HepG2 (cell line): ENCODE measurements around the gene CFAP46. TPM values are rescaled to one million over a fixed set of nuclear protein-coding genes. Genes with fewer than 3 reads are reported as not detected.

ENCODE experiments used
- ATAC-seq: fragments of 200-7000 bp; cut with Tn5 transposase; 3 replicates; pipeline ENCODE4 v1.9.1; 2020; ENCODE audit warnings: mild to moderate bottlenecking, moderate library complexity
- BruUV-seq: library from RNA; stranded (reverse); fragments of 400-500 nt; replicated peaks from 2 replicates; lab custom pipeline; 2021; lab: Mats Ljungman, UMichigan
- CTCF ChIA-PET: fragments of 300-600 bp; formaldehyde crosslinking; extraction: SDS; loops from one replicate; lab custom pipeline; 2021; ENCODE audit warnings: low total read pairs, inconsistent platforms, low intra/inter-chr PET ratio; lab: Yijun Ruan, JAX
- POLR2A ChIA-PET: fragments of 350-600 bp; sonication (Branson Sonifier 250); formaldehyde crosslinking; loops from one replicate; lab custom pipeline; 2020; ENCODE audit warnings: antibody characterized with exemption, inconsistent platforms; lab: Yijun Ruan, JAX
- DNase-seq: peaks from one replicate; pipeline ENCODE4 v3.0.0-alpha.2; 2015; ENCODE audit warnings: low spot score
- FAIRE-seq: peaks from 3 replicates; lab custom pipeline; 2011; peaks lifted over from hg19 to GRCh38; lab: Jason Lieb, UNC
- H2AFZ ChIP-seq: one replicate; pipeline ENCODE4 v1.6.1; 2011; ENCODE audit warnings: low read length, inconsistent platforms
- H3K27ac ChIP-seq: fragments of 300-600 bp; 3 replicates; pipeline ENCODE4 v1.8.0; 2011; ENCODE audit warnings: mixed run types, mild to moderate bottlenecking, mixed read lengths, low read length, inconsistent platforms; ENCODE audit not compliant: insufficient read depth; ENCODE audit errors: extremely low read length
- H3K27me3 ChIP-seq, 2 experiments: fragments of 200-600 bp in 1 of 2; 2 replicates in 1 of 2; 3 replicates in 1 of 2; pipeline versions ENCODE4 v1.6.0 to v1.8.0; 2011; ENCODE audit warnings: low read length in 2 of 2, mild to moderate bottlenecking in 2 of 2, moderate library complexity in 2 of 2, inconsistent platforms in 1 of 2; ENCODE audit not compliant: insufficient read depth in 2 of 2, control insufficient read depth in 1 of 2
- H3K36me3 ChIP-seq, 2 experiments: fragments of 200-600 bp in 1 of 2; replicated peaks in 1 of 2; 2 replicates in 1 of 2; 3 replicates in 1 of 2; pipeline versions ENCODE4 v1.5.1 to v1.8.0; 2011; ENCODE audit warnings: low read length in 2 of 2, inconsistent platforms in 1 of 2; ENCODE audit not compliant: insufficient read depth in 2 of 2, control insufficient read depth in 1 of 2
- H3K4me1 ChIP-seq: 2 replicates; pipeline ENCODE4 v1.5.1; 2012; ENCODE audit warnings: low read length, inconsistent platforms; ENCODE audit not compliant: insufficient read depth
- H3K4me2 ChIP-seq: 2 replicates; pipeline ENCODE4 v1.6.0; 2011; ENCODE audit warnings: low read depth, low read length, inconsistent platforms
- H3K4me3 ChIP-seq, 3 experiments: fragments of 200-600 bp in 1 of 3; sonication (generic), shearing (Covaris generic) in 1 of 3; replicated peaks in 1 of 3; 2 replicates each; pipeline ENCODE4 v1.5.1; 2011 to 2016; ENCODE audit warnings: low read length in 3 of 3, inconsistent platforms in 2 of 3, low read depth in 2 of 3, mild to moderate bottlenecking in 2 of 3, control low read depth in 1 of 3, mixed read lengths in 1 of 3; ENCODE audit not compliant: insufficient read depth in 1 of 3
- H3K79me2 ChIP-seq: one replicate; pipeline ENCODE4 v1.6.1; 2011; ENCODE audit warnings: low read length, inconsistent platforms; ENCODE audit not compliant: insufficient read depth
- H3K9ac ChIP-seq: 2 replicates; pipeline ENCODE4 v1.6.0; 2011; ENCODE audit warnings: mild to moderate bottlenecking, low read depth, low read length, inconsistent platforms; ENCODE audit not compliant: insufficient read depth
- H3K9me3 ChIP-seq: 2 replicates; pipeline ENCODE4 v1.5.1; 2012; ENCODE audit warnings: mild to moderate bottlenecking, low read length
- H4K20me1 ChIP-seq: 2 replicates; pipeline ENCODE4 v1.6.0; 2011; ENCODE audit warnings: inconsistent platforms, mild to moderate bottlenecking, low read length, moderate library complexity; ENCODE audit not compliant: insufficient read depth
- BCL6 ChIP-seq: IDR thresholded peaks from 2 replicates; pipeline ENCODE4 v1.6.1; 2016; ENCODE audit warnings: missing genetic modification reagents, missing compliant biosample characterization
- DMAP1 ChIP-seq: IDR thresholded peaks from 2 replicates; pipeline ENCODE4 v1.6.1; 2016
- GABPB1 ChIP-seq: IDR thresholded peaks from 2 replicates; pipeline ENCODE4 v1.6.1; 2016; ENCODE audit warnings: mild to moderate bottlenecking, missing genetic modification reagents, moderate library complexity, missing compliant biosample characterization
- GTF3A ChIP-seq: sonication (generic); formaldehyde crosslinking; conservative IDR thresholded peaks from 2 replicates; pipeline ENCODE4 v1.4.0; 2020; ENCODE audit warnings: mild to moderate bottlenecking, missing genetic modification reagents
- KLF9 ChIP-seq: IDR thresholded peaks from 2 replicates; pipeline ENCODE4 v1.6.1; 2016; ENCODE audit warnings: low read depth
- SMAD9 ChIP-seq: sonication (generic); formaldehyde crosslinking; IDR thresholded peaks from 2 replicates; pipeline ENCODE4 v1.5.1; 2020; ENCODE audit warnings: mild to moderate bottlenecking, missing genetic modification reagents
- SOX5 ChIP-seq: IDR thresholded peaks from 2 replicates; pipeline ENCODE4 v1.6.1; 2016; ENCODE audit warnings: borderline replicate concordance
- SP140L ChIP-seq: sonication (generic); formaldehyde crosslinking; IDR thresholded peaks from 2 replicates; pipeline ENCODE4 v1.4.0; 2020; ENCODE audit warnings: missing genetic modification reagents, borderline replicate concordance
- U2AF2 ChIP-seq: fragments of 200-400 bp; formaldehyde crosslinking; IDR thresholded peaks from 2 replicates; pipeline ENCODE4 v1.6.1; 2017; ENCODE audit warnings: low read depth, mild to moderate bottlenecking, low read length
- ZNF101 ChIP-seq: sonication (generic); formaldehyde crosslinking; IDR thresholded peaks from 2 replicates; pipeline ENCODE4 v1.4.0; 2020; ENCODE audit warnings: mild to moderate bottlenecking, low read depth, missing genetic modification reagents, borderline replicate concordance
- ZNF616 ChIP-seq: sonication (generic); formaldehyde crosslinking; IDR thresholded peaks from 2 replicates; pipeline ENCODE4 v1.5.0; 2020; ENCODE audit warnings: low read depth, mild to moderate bottlenecking, missing genetic modification reagents
- ZNF629 ChIP-seq: sonication (generic); formaldehyde crosslinking; conservative IDR thresholded peaks from 2 replicates; pipeline ENCODE4 v1.5.0; 2020; ENCODE audit warnings: missing genetic modification reagents
- ZNF660 ChIP-seq: sonication (generic); formaldehyde crosslinking; IDR thresholded peaks from 2 replicates; pipeline ENCODE4 v1.5.1; 2020; ENCODE audit warnings: mild to moderate bottlenecking, low read depth, missing genetic modification reagents, borderline replicate concordance
- ZNF883 ChIP-seq: sonication (generic); formaldehyde crosslinking; IDR thresholded peaks from 2 replicates; pipeline ENCODE4 v1.5.1; 2020; ENCODE audit warnings: mild to moderate bottlenecking, missing genetic modification reagents; ENCODE audit errors: not compliant biosample characterization
- WGBS: methylation state at CpG from one replicate; pipeline ENCODE4 v1.1.6; 2017; ENCODE audit warnings: low lambda C conversion rate; 5-methylcytosine and 5-hydroxymethylcytosine counted together
- in situ Hi-C: cut with HindIII; loops from 2 replicates; pipeline ENCODE4 v1.10.0; 2017; ENCODE audit warnings: low pct_unique_long_range_greater_than_20kb; ENCODE audit not compliant: extremely low pct_ligation_motif_present
- intact Hi-C: fragments of 100-400 bp; cut with micrococcal nuclease; formaldehyde crosslinking; loops from one replicate; pipeline ENCODE4 v1.10.0; 2022; ENCODE audit not compliant: unreplicated experiment
- polyA plus RNA-seq, 8 experiments: library from polyadenylated mRNA; depleted of rRNA in 3 of 8; stranded (reverse) in 7 of 8; unstranded in 1 of 8; fragments of >200 nt; fragmentation: Illumina TruSeq in 4 of 8; extraction: Trizol in 4 of 8; gene quantifications; 2 replicates each; pipeline versions ENCODE4 v1.2.1 to v1.2.3, GENCODE V29; 2011 to 2016; ENCODE audit warnings: low read depth in 4 of 8, missing spikeins in 1 of 8, mixed read lengths in 1 of 8; ENCODE audit not compliant: insufficient read depth in 1 of 8
- total RNA-seq, 5 experiments: library from RNA; depleted of rRNA; stranded (reverse); fragments of >200 nt; fragmentation: Illumina TruSeq; extraction: Trizol; gene quantifications; 2 replicates each; pipeline ENCODE4 v1.2.3, GENCODE V29; 2016; ENCODE audit warnings: low read depth in 1 of 5
- TF ChIP-seq, protein P1 (sequence below), 2 experiments: sonication (generic) in 1 of 2; formaldehyde crosslinking in 1 of 2; IDR thresholded peaks; 2 replicates each; pipeline versions ENCODE4 v1.6.1 to v1.9.0; 2014 to 2022; ENCODE audit warnings: antibody characterized with exemption in 1 of 2, borderline replicate concordance in 1 of 2, inconsistent platforms in 1 of 2, low read depth in 1 of 2, missing genetic modification reagents in 1 of 2
- TF ChIP-seq, protein P2 (sequence below): sonication (generic); formaldehyde crosslinking; conservative IDR thresholded peaks from 2 replicates; pipeline ENCODE4 v1.4.0; 2020; ENCODE audit warnings: missing genetic modification reagents

The CFAP46 gene
- total and polyA plus RNA-seq, 2 of the 13 experiments (the other 11 are each of a cell fraction or from before 2014, with no cell fraction given): 0.24 to 0.84 TPM

DNA sequence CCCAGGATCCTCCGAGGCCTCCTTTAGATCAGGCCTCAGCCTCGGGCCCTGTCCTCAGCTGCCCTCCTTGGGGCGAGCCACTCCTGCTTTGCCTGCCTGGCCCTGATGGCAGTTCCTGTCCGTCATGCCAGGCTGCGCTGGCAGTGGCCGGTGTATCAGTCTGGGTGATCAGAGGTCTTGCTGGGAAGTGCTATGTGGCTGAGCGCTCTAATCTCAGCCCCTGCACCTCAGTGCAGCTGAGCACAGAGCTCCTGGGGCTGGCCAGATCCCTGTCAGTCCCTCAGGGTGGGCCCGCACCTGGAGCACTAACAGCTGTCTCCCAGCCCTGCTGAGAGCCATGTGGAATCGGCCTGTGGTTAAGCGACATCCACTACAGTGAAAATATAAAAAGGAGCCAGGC is 14.8 kb upstream of the CFAP46 start:
- Histone ChIP-seq H3K9me3 (no peaks in the 10 kb centered on the region), H2AFZ (no peak overlapping the region), H3K27ac (no peak overlapping the region), H3K36me3 (no peaks in the 10 kb centered on the region), H3K27me3 (peaks cover 8 to 57% of the 10 kb centered on the region in 2 experiments; a peak in 4 of 5 replicates), H4K20me1 (0 out of 2 replicates have a peak, but pooled peaks cover 4% of the 10 kb centered on the region), H3K4me2 (no peak overlapping the region), H3K79me2 (no peaks in the 10 kb centered on the region), H3K4me3 (no peak overlapping the region), H3K4me1 (peaks cover 5% of the 10 kb centered on the region), H3K9ac (no peak overlapping the region)
- intact Hi-C loops (no loop called here), in situ Hi-C loops (no loop called here)
- TF ChIP-seq DMAP1 (CRISPR knock-in tag) (no peak), BCL6 (no peak), KLF9 (CRISPR knock-in tag) (no peak), U2AF2 (no peak), SP140L (CRISPR knock-in tag) (no peak), ZNF660 (CRISPR knock-in tag) (no peak), ZNF101 (CRISPR knock-in tag) (no peak), ZNF629 (CRISPR knock-in tag) (no peak), SMAD9 (no peak), ZNF883 (CRISPR knock-in tag) (no peak), GTF3A (no peak), GABPB1 (CRISPR knock-in tag) (no peak), SOX5 (CRISPR knock-in tag) (no peak), ZNF616 (CRISPR knock-in tag) (no peak)
- TF ChIP-seq, protein P1, sequence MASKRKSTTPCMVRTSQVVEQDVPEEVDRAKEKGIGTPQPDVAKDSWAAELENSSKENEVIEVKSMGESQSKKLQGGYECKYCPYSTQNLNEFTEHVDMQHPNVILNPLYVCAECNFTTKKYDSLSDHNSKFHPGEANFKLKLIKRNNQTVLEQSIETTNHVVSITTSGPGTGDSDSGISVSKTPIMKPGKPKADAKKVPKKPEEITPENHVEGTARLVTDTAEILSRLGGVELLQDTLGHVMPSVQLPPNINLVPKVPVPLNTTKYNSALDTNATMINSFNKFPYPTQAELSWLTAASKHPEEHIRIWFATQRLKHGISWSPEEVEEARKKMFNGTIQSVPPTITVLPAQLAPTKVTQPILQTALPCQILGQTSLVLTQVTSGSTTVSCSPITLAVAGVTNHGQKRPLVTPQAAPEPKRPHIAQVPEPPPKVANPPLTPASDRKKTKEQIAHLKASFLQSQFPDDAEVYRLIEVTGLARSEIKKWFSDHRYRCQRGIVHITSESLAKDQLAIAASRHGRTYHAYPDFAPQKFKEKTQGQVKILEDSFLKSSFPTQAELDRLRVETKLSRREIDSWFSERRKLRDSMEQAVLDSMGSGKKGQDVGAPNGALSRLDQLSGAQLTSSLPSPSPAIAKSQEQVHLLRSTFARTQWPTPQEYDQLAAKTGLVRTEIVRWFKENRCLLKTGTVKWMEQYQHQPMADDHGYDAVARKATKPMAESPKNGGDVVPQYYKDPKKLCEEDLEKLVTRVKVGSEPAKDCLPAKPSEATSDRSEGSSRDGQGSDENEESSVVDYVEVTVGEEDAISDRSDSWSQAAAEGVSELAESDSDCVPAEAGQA (IDR thresholded peaks at IDR 0.05; ENCODE audit: low read depth): no peak
- TF ChIP-seq, protein P1 (CRISPR knock-in tag; IDR thresholded peaks at IDR 0.05; ENCODE audit: borderline replicate concordance): no peak
- TF ChIP-seq, protein P2, sequence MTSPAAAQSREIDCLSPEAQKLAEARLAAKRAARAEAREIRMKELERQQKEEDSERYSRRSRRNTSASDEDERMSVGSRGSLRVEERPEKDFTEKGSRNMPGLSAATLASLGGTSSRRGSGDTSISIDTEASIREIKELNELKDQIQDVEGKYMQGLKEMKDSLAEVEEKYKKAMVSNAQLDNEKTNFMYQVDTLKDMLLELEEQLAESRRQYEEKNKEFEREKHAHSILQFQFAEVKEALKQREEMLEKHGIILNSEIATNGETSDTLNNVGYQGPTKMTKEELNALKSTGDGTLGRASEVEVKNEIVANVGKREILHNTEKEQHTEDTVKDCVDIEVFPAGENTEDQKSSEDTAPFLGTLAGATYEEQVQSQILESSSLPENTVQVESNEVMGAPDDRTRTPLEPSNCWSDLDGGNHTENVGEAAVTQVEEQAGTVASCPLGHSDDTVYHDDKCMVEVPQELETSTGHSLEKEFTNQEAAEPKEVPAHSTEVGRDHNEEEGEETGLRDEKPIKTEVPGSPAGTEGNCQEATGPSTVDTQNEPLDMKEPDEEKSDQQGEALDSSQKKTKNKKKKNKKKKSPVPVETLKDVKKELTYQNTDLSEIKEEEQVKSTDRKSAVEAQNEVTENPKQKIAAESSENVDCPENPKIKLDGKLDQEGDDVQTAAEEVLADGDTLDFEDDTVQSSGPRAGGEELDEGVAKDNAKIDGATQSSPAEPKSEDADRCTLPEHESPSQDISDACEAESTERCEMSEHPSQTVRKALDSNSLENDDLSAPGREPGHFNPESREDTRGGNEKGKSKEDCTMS (CRISPR knock-in tag): no peak
- WGBS: 23% methylated on average over 5 of the region's 10 CpGs
- no peak for ATAC-seq
- no TSS peak for BruUV-seq
- DNase-seq: no peak
- ChIA-PET CTCF (no interaction called here), POLR2A (no interaction called here)
- FAIRE-seq: no peak
